Activated CD8-positive, alpha-beta memory T cell treated with anti-CD3 and anti-CD28 coated beads, Interleukin-2, amount 50 U/mL, for 24 hours (primary cell): ENCODE measurements around the gene GPR42.

ENCODE experiments used
- DNase-seq: peaks from one replicate; pipeline ENCODE4 v3.0.0-alpha.2; 2020; ENCODE audit errors: extremely low read depth

GPR42 gene

DNA sequence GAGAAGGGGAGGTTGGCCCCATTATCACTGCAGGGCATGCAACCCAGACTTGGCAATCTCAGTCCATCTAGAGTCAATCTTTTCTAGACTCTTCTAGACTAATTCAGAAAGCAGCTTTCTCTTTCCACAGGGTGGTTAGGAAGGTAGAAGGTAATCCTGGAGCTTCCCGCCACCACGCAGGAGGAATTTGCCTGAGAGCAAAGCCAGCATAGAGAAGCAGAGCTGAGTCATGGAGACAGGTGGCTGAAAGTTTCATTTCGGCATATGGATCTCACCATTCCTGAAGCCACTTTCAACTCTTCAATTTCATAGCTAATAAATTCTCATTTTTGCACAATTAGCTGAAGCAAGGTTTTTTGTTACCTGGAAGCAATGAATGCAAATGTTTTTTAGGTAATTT, 48.2 kb downstream of the GPR42 start:
- DNase-seq, result no peak

DNA sequence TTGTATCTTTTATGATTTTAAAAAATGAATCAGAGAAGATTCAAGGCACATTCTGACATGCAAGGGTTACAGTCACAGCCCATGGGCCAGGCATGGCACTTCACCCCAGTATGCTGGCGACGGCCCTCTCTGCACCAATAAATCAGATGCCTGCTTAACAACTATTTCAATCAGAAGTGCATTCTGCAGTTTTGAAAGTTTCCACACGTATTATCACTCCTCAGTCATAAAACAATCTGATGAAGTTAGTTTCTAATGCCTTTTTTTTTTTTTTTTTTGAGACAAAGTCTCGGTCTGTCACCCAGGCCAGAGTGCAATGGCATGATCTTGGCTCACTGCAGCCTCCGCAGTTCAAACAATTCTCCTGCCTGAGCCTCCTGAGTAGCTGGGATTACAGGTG, 48.9 kb downstream of the GPR42 start:
- DNase-seq, result no peak

DNA sequence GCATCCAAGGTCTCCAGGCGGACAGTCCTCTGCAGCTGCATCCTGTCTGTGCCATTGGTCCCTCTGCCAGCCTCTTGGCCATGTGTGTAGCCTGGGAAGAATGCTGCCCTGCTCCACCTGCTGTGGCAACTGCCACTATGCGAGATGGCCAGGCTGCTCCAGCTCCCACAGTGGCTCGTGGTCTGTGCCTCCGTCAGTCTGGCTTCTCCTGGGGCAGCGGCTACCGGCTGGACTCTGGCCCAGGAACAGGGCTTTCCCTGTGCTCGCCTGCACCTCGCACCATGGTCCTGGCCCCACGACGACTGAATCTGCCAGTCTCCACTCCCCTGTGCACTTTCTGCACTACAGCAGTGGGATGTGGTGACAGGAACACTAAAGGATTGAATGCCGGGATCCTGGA, 50.5 kb downstream of the GPR42 start:
- no peak for DNase-seq
